ENCODE measurements around the gene SEMA3D. TPM values are rescaled to one million over a fixed set of nuclear protein-coding genes. Genes with fewer than 3 reads are reported as not detected.

Gene SEMA3D
- total and polyA plus RNA-seq, 4 donors = 0.18 to 1.2 (median 0.72) TPM

DNA sequence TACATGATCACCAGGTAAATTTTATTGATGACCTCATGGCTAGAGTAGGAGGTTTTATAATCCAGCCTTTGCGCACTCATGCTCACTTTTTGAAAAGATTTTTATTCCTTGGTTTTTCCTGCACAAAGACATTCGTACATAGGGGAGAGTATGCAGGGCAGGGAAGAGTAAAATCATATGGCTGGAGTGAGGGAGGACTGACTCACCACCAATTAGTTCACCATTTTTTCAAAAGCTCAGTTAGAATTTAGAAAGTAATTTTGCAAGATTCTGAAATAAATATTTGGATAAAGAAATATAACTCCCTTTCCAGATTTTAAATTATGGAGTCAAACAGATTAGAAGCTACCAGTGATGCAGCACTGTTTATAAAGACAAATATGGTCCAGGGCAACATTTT lies 111.9 kb downstream of the SEMA3D start (continued):
- TF ChIP-seq, protein P1, sequence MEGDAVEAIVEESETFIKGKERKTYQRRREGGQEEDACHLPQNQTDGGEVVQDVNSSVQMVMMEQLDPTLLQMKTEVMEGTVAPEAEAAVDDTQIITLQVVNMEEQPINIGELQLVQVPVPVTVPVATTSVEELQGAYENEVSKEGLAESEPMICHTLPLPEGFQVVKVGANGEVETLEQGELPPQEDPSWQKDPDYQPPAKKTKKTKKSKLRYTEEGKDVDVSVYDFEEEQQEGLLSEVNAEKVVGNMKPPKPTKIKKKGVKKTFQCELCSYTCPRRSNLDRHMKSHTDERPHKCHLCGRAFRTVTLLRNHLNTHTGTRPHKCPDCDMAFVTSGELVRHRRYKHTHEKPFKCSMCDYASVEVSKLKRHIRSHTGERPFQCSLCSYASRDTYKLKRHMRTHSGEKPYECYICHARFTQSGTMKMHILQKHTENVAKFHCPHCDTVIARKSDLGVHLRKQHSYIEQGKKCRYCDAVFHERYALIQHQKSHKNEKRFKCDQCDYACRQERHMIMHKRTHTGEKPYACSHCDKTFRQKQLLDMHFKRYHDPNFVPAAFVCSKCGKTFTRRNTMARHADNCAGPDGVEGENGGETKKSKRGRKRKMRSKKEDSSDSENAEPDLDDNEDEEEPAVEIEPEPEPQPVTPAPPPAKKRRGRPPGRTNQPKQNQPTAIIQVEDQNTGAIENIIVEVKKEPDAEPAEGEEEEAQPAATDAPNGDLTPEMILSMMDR (IDR thresholded peaks at IDR 0.05; ENCODE audit: low read depth, low read length, missing input control) = no peak
- TF ChIP-seq EGR1 (IDR thresholded peaks at IDR 0.05; ENCODE audit: low read depth in 2 of 2) (no peak), JUND (IDR thresholded peaks at IDR 0.05) (no peak), FOXA1 (IDR thresholded peaks at IDR 0.05) (no peak), HNF4G (IDR thresholded peaks at IDR 0.05) (no peak), TAF1 (conservative IDR thresholded peaks at IDR 0.05) (no peak), SP1 (IDR thresholded peaks at IDR 0.05) (no peak), RXRA (IDR thresholded peaks at IDR 0.05) (no peak), GABPA (IDR thresholded peaks at IDR 0.05 in 1 of 2, conservative IDR thresholded peaks at IDR 0.05 in 1 of 2) (no peak), HNF4A (conservative IDR thresholded peaks at IDR 0.05) (no peak)

DNA sequence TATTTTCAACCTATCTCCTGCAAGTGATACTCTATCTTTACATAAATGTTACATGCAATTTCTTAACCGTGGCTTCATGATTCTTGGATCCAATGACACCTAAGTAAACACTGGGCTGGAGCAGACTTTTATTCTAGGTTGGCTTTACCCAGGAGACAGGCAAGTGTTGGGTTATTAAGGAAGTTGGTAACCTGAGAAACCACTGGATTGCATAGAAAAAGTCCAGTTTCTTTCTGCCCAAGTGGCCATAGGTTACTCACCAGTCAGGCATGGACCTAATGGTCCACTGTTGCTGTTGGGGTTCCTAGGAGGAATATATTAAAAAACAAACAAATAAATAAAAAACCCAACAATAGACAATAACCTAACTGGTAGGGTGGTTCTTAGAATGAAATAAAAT lies 112.8 kb downstream of the SEMA3D start:
- no peak overlapping the region for H3K4me3 ChIP-seq (ENCODE audit: low read depth in 1 of 3, low read length in 3 of 3)
- no peaks in the 10 kb centered on the region for H3K4me1 ChIP-seq (ENCODE audit: control insufficient read depth in 4 of 4, insufficient read depth in 4 of 4, low read length in 3 of 4)
- WGBS = 65% methylated on average over 1 of the region's 1 CpG
- no peaks in the 10 kb centered on the region for H3K9me3 ChIP-seq (ENCODE audit: control insufficient read depth in 4 of 4, low read length in 3 of 4)
- no peak for TF ChIP-seq NR2F2 (IDR thresholded peaks at IDR 0.05)
- TF ChIP-seq FOXA2 (IDR thresholded peaks at IDR 0.05) = no peak
- TF ChIP-seq, protein P2, sequence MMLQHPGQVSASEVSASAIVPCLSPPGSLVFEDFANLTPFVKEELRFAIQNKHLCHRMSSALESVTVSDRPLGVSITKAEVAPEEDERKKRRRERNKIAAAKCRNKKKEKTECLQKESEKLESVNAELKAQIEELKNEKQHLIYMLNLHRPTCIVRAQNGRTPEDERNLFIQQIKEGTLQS (IDR thresholded peaks at IDR 0.05) = no peak
- TF ChIP-seq, protein P3, sequence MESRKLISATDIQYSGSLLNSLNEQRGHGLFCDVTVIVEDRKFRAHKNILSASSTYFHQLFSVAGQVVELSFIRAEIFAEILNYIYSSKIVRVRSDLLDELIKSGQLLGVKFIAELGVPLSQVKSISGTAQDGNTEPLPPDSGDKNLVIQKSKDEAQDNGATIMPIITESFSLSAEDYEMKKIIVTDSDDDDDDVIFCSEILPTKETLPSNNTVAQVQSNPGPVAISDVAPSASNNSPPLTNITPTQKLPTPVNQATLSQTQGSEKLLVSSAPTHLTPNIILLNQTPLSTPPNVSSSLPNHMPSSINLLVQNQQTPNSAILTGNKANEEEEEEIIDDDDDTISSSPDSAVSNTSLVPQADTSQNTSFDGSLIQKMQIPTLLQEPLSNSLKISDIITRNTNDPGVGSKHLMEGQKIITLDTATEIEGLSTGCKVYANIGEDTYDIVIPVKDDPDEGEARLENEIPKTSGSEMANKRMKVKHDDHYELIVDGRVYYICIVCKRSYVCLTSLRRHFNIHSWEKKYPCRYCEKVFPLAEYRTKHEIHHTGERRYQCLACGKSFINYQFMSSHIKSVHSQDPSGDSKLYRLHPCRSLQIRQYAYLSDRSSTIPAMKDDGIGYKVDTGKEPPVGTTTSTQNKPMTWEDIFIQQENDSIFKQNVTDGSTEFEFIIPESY (IDR thresholded peaks at IDR 0.05) = no peak
- TF ChIP-seq HNF4G (IDR thresholded peaks at IDR 0.05) = no peak
- no peak for TF ChIP-seq SP1 (IDR thresholded peaks at IDR 0.05)
- TF ChIP-seq TAF1 (conservative IDR thresholded peaks at IDR 0.05) = no peak
- TF ChIP-seq, protein P4, sequence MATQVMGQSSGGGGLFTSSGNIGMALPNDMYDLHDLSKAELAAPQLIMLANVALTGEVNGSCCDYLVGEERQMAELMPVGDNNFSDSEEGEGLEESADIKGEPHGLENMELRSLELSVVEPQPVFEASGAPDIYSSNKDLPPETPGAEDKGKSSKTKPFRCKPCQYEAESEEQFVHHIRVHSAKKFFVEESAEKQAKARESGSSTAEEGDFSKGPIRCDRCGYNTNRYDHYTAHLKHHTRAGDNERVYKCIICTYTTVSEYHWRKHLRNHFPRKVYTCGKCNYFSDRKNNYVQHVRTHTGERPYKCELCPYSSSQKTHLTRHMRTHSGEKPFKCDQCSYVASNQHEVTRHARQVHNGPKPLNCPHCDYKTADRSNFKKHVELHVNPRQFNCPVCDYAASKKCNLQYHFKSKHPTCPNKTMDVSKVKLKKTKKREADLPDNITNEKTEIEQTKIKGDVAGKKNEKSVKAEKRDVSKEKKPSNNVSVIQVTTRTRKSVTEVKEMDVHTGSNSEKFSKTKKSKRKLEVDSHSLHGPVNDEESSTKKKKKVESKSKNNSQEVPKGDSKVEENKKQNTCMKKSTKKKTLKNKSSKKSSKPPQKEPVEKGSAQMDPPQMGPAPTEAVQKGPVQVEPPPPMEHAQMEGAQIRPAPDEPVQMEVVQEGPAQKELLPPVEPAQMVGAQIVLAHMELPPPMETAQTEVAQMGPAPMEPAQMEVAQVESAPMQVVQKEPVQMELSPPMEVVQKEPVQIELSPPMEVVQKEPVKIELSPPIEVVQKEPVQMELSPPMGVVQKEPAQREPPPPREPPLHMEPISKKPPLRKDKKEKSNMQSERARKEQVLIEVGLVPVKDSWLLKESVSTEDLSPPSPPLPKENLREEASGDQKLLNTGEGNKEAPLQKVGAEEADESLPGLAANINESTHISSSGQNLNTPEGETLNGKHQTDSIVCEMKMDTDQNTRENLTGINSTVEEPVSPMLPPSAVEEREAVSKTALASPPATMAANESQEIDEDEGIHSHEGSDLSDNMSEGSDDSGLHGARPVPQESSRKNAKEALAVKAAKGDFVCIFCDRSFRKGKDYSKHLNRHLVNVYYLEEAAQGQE (IDR thresholded peaks at IDR 0.05) = no peak
- DNase-seq (ENCODE audit: low spot score) = no peak
- no peaks in the 10 kb centered on the region for H3K27me3 ChIP-seq (ENCODE audit: control insufficient read depth in 4 of 4, insufficient read depth in 4 of 4, low read length in 3 of 4)
- H3K36me3 ChIP-seq (ENCODE audit: control insufficient read depth in 4 of 4, insufficient read depth in 3 of 4, low read depth in 1 of 4, low read length in 3 of 4) = no peaks in the 10 kb centered on the region
- H3K27ac ChIP-seq (ENCODE audit: low read depth in 1 of 2, low read length in 2 of 2) = no peak overlapping the region
- no peak overlapping the region for H3K9ac ChIP-seq (ENCODE audit: low read depth in 1 of 2, low read length in 2 of 2)

Data from liver (tissue), 9 donors.